Astrocyte of the spinal cord (primary cell): ENCODE measurements around the gene POU6F2.

ENCODE experiments used
- DNase-seq: peaks from one replicate; pipeline ENCODE4 v3.0.0; 2011; ENCODE audit warnings: low read depth, low spot score
- H3K4me3 ChIP-seq: 2 replicates; pipeline ENCODE4 v1.5.1; 2011; ENCODE audit warnings: low read depth, mild to moderate bottlenecking, low read length, moderate library complexity
- CTCF ChIP-seq: IDR thresholded peaks from 2 replicates; pipeline ENCODE4 v1.5.1; 2012; ENCODE audit warnings: low read depth, mild to moderate bottlenecking, low read length, inconsistent platforms
- in situ Hi-C: cut with HindIII; loops from 2 replicates; pipeline ENCODE4 v1.10.0; 2017; ENCODE audit warnings: low sequenced_read_pairs

Gene POU6F2

GRCh38 chr7:39144420-39144819, 166.7 kb downstream of the POU6F2 start:
- DNase-seq: no peak
- no peak for TF ChIP-seq CTCF
- H3K4me3 ChIP-seq: no peak overlapping the region
- in situ Hi-C loops: no loop called here

GRCh38 chr7:39145283-39145682, 167.6 kb downstream of the POU6F2 start:
- DNase-seq: no peak
- no peak overlapping the region for H3K4me3 ChIP-seq
- TF ChIP-seq CTCF: no peak
- in situ Hi-C loops: no loop called here

GRCh38 chr7:39145935-39146334, 168.2 kb downstream of the POU6F2 start:
- no peak for DNase-seq
- no peak for TF ChIP-seq CTCF
- H3K4me3 ChIP-seq: no peak overlapping the region
- in situ Hi-C loops: no loop called here

GRCh38 chr7:39152701-39153100, 175.0 kb downstream of the POU6F2 start:
- TF ChIP-seq CTCF: no peak
- DNase-seq: no peak
- in situ Hi-C loops: no loop called here
- no peak overlapping the region for H3K4me3 ChIP-seq

- no peak for TF ChIP-seq CTCF
- in situ Hi-C loops: no loop called here
- no peak overlapping the region for H3K4me3 ChIP-seq
- no peak for DNase-seq
These were observed 175.4 kb downstream of the POU6F2 start for GRCh38 chr7:39153113-39153512.

GRCh38 chr7:39153647-39154046, 175.9 kb downstream of the POU6F2 start:
- no peak for TF ChIP-seq CTCF
- no peak for DNase-seq
- in situ Hi-C loops: no loop called here
- no peak overlapping the region for H3K4me3 ChIP-seq

GRCh38 chr7:39154815-39155214, 177.1 kb downstream of the POU6F2 start:
- no peak overlapping the region for H3K4me3 ChIP-seq
- in situ Hi-C loops: no loop called here
- TF ChIP-seq CTCF: no peak
- no peak for DNase-seq
